Smooth muscle cell (in vitro differentiated cells): ENCODE results near the gene CILP2. TPM values are rescaled to one million over a fixed set of nuclear protein-coding genes. Genes with fewer than 3 reads are reported as not detected.
A peak's percentile ranks its signal among the peaks of the same experiment; 100 is the strongest.

Experiments used
- DNase-seq: peaks from one replicate; lab custom pipeline; 2025; ENCODE audit not compliant: unreplicated experiment; lab: John Stamatoyannopoulos, UW
- H2AFZ ChIP-seq: fragments of 200-600 bp; sonication (generic); 2 replicates; pipeline ENCODE4 v1.6.0; 2016; ENCODE audit warnings: antibody characterized with exemption, low read depth, mild to moderate bottlenecking
- H3F3A ChIP-seq: fragments of 200-600 bp; sonication (generic); 2 replicates; pipeline ENCODE4 v1.6.0; 2017; ENCODE audit warnings: antibody characterized with exemption, low read depth
- H3K27ac ChIP-seq: fragments of 200-600 bp; sonication (generic); 2 replicates; pipeline ENCODE4 v1.5.1; 2016; ENCODE audit warnings: low read depth, mild to moderate bottlenecking
- H3K27me3 ChIP-seq: fragments of 200-600 bp; sonication (generic); 2 replicates; pipeline ENCODE4 v1.6.1; 2016; ENCODE audit warnings: low read depth, mild to moderate bottlenecking
- H3K36me3 ChIP-seq: fragments of 200-600 bp; sonication (generic); 2 replicates; pipeline ENCODE4 v1.5.1; 2016; ENCODE audit warnings: low read depth
- H3K4me1 ChIP-seq: fragments of 200-600 bp; sonication (generic); 2 replicates; pipeline ENCODE4 v1.5.1; 2016; ENCODE audit warnings: low read depth
- H3K4me2 ChIP-seq: fragments of 200-600 bp; sonication (generic); 2 replicates; pipeline ENCODE4 v1.6.0; 2016; ENCODE audit warnings: mild to moderate bottlenecking
- H3K4me3 ChIP-seq: fragments of 200-600 bp; sonication (generic); 2 replicates; pipeline ENCODE4 v1.5.1; 2016; ENCODE audit warnings: mild to moderate bottlenecking
- H3K79me2 ChIP-seq: fragments of 200-600 bp; sonication (generic); 2 replicates; pipeline ENCODE4 v1.6.0; 2016; ENCODE audit warnings: low read depth, mild to moderate bottlenecking
- H3K9ac ChIP-seq: fragments of 200-600 bp; sonication (generic); 2 replicates; pipeline ENCODE4 v1.6.0; 2016; ENCODE audit warnings: low read depth
- H3K9me3 ChIP-seq: fragments of 200-600 bp; sonication (generic); replicated peaks from 2 replicates; pipeline ENCODE4 v1.5.1; 2016; ENCODE audit warnings: low read depth
- H4K20me1 ChIP-seq: fragments of 200-600 bp; sonication (generic); 2 replicates; pipeline ENCODE4 v1.6.0; 2016; ENCODE audit warnings: low read depth
- WGBS: methylation state at CpG from one replicate; pipeline ENCODE4 v1.1.7; 2016; ENCODE audit warnings: low lambda C conversion rate; 5-methylcytosine and 5-hydroxymethylcytosine counted together
- polyA plus RNA-seq: library from polyadenylated mRNA; unstranded; fragments of >200 nt; fragmentation: Nextera tagmentation; extraction: Ambion mirVana; gene quantifications from 2 replicates; pipeline ENCODE4 v1.2.1, GENCODE V29; 2016
- total RNA-seq: library from RNA; depleted of rRNA; stranded (reverse); fragments of >200 nt; gene quantifications from 2 replicates; pipeline ENCODE4 v1.2.3, GENCODE V29; 2014
- TF ChIP-seq, protein P1 (sequence below): fragments of 200-600 bp; sonication (generic); IDR thresholded peaks from 2 replicates; pipeline ENCODE4 v1.5.1; 2017; ENCODE audit warnings: borderline replicate concordance, mild to moderate bottlenecking, antibody characterized with exemption; ENCODE audit not compliant: insufficient read depth, poor library complexity, severe bottlenecking

The CILP2 gene, protein sequence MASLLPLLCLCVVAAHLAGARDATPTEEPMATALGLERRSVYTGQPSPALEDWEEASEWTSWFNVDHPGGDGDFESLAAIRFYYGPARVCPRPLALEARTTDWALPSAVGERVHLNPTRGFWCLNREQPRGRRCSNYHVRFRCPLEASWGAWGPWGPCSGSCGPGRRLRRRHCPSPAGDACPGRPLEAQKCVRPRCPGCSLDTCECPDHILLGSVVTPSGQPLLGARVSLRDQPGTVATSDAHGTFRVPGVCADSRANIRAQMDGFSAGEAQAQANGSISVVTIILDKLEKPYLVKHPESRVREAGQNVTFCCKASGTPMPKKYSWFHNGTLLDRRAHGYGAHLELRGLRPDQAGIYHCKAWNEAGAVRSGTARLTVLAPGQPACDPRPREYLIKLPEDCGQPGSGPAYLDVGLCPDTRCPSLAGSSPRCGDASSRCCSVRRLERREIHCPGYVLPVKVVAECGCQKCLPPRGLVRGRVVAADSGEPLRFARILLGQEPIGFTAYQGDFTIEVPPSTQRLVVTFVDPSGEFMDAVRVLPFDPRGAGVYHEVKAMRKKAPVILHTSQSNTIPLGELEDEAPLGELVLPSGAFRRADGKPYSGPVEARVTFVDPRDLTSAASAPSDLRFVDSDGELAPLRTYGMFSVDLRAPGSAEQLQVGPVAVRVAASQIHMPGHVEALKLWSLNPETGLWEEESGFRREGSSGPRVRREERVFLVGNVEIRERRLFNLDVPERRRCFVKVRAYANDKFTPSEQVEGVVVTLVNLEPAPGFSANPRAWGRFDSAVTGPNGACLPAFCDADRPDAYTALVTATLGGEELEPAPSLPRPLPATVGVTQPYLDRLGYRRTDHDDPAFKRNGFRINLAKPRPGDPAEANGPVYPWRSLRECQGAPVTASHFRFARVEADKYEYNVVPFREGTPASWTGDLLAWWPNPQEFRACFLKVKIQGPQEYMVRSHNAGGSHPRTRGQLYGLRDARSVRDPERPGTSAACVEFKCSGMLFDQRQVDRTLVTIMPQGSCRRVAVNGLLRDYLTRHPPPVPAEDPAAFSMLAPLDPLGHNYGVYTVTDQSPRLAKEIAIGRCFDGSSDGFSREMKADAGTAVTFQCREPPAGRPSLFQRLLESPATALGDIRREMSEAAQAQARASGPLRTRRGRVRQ
- total RNA-seq: 27.2 and 31.0 TPM in 2 replicates
- polyA plus RNA-seq: 62.2 and 95.0 TPM in 2 replicates

DNA sequence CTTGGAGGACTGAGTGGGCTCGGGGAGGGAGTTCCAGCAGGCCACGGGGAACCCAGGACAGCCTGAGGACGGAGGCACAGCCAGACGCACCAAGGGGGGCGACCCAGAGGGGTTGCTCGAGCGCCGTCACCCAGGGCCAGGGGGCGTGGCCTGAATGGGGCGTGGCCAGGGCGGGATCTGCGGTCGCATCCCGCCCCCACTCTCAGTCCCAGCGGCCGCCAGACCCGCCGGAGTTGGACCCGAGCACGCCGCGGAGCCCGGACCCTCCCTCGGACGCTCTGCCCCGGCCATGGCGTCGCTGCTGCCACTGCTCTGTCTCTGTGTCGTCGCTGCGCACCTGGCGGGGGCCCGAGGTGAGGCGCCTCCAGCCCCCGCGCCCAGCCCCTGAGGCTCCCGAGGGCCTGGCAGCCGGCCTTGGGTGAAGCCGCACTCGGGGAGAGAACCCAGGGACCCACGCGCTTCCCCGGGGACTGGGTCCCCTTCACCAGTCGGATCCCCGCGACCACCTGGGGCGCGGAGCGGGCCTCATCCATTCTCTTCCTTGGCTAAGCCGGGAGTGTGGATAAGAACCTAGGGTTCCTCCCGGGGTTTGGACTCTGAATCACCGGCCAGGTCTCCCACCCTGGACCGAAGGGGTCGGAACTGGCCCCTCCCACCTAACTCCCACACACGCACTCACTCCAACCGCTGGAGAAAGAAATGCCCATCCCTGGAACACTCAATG lies at the start of gene CILP2:
CILP2 (plus strand) TSS at position 205 of the 724 bp plus-strand sequence; CDS start at position 290, 85 bp downstream.
- Histone ChIP-seq H3F3A (no peaks in the 10 kb centered on the region), H3K27ac (peak within 1 kb of the TSS; percentile 15), H3K9ac (no peak within 1 kb of the TSS), H3K79me2 (no peaks in the 10 kb centered on the region), H3K4me2 (peak within 1 kb of the TSS; percentile 98), H3K9me3 (no peaks in the 10 kb centered on the region), H3K36me3 (no peaks in the 10 kb centered on the region), H4K20me1 (no peaks in the 10 kb centered on the region), H3K27me3 (no peaks in the 10 kb centered on the region), H3K4me3 (peak within 1 kb of the TSS; percentile 53), H2AFZ (no peak within 1 kb of the TSS), H3K4me1 (peaks cover 4% of the 10 kb centered on the region)
- TF ChIP-seq, protein P1, sequence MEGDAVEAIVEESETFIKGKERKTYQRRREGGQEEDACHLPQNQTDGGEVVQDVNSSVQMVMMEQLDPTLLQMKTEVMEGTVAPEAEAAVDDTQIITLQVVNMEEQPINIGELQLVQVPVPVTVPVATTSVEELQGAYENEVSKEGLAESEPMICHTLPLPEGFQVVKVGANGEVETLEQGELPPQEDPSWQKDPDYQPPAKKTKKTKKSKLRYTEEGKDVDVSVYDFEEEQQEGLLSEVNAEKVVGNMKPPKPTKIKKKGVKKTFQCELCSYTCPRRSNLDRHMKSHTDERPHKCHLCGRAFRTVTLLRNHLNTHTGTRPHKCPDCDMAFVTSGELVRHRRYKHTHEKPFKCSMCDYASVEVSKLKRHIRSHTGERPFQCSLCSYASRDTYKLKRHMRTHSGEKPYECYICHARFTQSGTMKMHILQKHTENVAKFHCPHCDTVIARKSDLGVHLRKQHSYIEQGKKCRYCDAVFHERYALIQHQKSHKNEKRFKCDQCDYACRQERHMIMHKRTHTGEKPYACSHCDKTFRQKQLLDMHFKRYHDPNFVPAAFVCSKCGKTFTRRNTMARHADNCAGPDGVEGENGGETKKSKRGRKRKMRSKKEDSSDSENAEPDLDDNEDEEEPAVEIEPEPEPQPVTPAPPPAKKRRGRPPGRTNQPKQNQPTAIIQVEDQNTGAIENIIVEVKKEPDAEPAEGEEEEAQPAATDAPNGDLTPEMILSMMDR: no peak
- DNase-seq: peak; percentile 39
- 8% methylated on average over 47 of the region's 56 CpGs for WGBS

DNA sequence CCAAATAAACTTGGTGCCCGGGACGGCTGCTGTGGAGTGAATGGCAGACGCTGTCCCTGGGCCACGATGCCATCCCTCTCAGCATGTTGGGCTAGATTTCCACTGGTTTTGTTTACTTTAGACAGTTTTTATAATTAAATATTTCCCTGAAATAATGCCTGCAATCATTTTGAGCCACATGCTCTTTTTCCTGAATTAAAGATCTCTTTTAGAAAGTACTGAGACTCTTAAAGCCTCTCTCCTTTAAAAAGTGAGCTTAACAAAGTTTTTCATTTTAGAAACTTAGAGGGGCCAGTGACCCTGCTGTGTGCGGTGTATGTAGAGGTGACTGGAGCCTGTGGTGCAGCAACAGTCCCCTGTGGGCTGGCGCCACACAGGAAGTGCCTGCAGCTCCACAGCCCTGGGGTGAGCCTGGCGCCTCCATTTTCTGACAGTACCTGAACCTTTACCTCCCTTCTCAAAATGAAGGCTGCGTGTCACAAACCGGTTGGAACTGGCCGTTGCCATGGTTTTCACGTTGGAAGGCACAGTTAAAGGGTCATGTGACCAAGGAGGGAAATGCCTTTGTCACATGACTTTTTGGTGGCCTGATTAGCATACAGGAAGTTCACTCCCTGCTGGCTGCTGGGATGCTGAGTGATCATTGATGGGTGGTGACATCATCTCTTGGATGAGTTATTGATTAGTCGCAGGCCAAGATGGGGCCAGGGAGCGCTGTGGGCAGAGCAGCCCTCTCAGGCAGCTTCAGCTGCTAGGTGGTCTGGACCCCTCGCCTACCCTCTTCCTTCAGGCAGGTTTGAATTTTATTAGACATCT lies 49.0 kb upstream of the CILP2 start:
- no peak for DNase-seq
- no peaks in the 10 kb centered on the region for H3K9me3 ChIP-seq
- H3K79me2 ChIP-seq: peaks cover 27% of the 10 kb centered on the region
- peak overlapping the region; percentile 61 for H3K9ac ChIP-seq
- no peak overlapping the region for H3K4me3 ChIP-seq
- H3K27me3 ChIP-seq: no peaks in the 10 kb centered on the region
- TF ChIP-seq, protein P1: no peak
- WGBS: 39% methylated on average over 14 of the region's 14 CpGs
- peaks cover 26% of the 10 kb centered on the region for H3F3A ChIP-seq
- H3K27ac ChIP-seq: peak overlapping the region; percentile 81
- peak overlapping the region; percentile 51 for H3K4me2 ChIP-seq
- peaks cover 20% of the 10 kb centered on the region for H3K4me1 ChIP-seq
- H3K36me3 ChIP-seq: no peaks in the 10 kb centered on the region
- H4K20me1 ChIP-seq: peaks cover 35% of the 10 kb centered on the region
- no peak overlapping the region for H2AFZ ChIP-seq

DNA sequence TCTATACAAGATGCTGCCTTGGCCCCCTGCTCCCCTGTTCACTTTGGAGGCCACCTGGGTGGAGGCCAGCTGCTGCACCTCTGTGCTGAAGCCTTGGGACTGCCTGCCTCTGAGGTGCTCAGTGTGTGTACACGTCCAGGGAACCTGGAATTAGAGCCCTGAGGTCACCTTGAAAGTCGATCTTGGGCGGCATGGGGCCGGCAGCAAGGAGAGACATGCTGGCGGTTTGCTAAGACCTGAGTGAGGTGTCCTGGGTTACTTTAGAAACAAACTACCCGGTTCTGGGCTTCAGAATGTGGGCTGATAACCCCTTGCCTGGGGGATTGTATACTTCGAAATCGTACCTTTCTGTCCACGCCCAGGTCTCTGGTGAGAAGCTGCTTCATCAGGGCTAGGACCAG lies 48.3 kb upstream of the CILP2 start:
- TF ChIP-seq, protein P1: no peak
- Histone ChIP-seq H2AFZ (no peak overlapping the region), H3K4me1 (peaks cover 20% of the 10 kb centered on the region), H3K27ac (peak overlapping the region; percentile 81), H3K27me3 (no peaks in the 10 kb centered on the region), H3K36me3 (no peaks in the 10 kb centered on the region), H3K9ac (no peak overlapping the region), H3K79me2 (peaks cover 26% of the 10 kb centered on the region), H3K4me2 (peak overlapping the region; percentile 51), H3K9me3 (no peaks in the 10 kb centered on the region), H4K20me1 (peaks cover 36% of the 10 kb centered on the region), H3K4me3 (no peak overlapping the region), H3F3A (peaks cover 23% of the 10 kb centered on the region)
- WGBS: 80% methylated on average over 9 of the region's 9 CpGs
- DNase-seq: no peak
